Suppressor macrophage treated with lipopolysaccharide for 1 hour (primary cell): ENCODE data around the gene FEV.
"Not testable (repeated sequence)": the region's sequence is repeated elsewhere in the genome, so short reads cannot be mapped to it uniquely, and the experiment has no call there.

Experiments used
- DNase-seq, 3 donors: peaks; one replicate each; pipeline ENCODE4 v3.0.0-alpha.2; 2020 to 2022

Gene FEV

DNA sequence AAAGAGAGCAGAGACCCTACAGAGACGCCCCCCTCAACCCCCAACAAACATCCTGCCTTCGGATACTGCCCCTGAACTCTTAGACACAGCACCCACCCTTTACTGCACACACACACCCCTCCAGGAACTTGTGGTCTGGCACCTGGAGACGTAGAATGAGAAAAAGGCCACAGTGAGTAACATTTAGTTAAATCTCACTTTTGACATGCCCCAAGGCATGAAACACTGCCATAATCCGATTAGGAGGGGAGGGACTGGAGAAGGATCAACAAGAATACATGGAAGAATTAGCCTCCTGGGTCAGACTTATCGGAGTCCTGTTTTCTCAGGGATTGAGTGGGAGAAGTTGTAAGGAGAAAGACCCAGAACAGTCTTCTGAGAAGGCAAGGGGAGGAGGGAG lies 21.4 kb downstream of the FEV start:
- no peak for DNase-seq

GRCh38 chr2:218962859-218963492 lies 22.0 kb downstream of the FEV start:
- DNase-seq: peak; percentile 30 to 66 (median 49)

GRCh38 chr2:218961651-218962570 lies 23.1 kb downstream of the FEV start:
- DNase-seq: peak in 1 of 3 donors; percentile 39

DNA sequence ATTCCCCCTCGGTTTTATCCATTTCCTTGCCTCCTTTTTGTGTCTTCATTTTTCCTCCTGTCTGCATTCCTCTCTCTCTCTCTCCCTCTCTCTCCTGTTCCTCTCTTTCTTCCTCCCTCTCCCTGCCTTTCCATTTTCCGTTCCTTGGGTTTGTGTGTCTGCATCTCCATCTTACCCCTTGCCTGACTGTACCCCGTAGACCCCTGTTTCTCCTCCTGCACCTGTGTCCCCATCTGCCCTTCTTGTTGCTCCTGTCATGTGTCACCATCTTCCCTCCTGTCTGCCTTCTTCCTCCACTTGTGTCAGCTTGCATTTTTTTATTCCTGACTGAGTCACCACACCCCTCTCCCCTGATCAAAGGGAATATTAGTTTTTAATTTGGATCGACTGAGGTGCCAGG lies 23.8 kb downstream of the FEV start:
- DNase-seq: no peak

- no peak for DNase-seq
Measured at GRCh38 chr2:218960309-218961165, 24.4 kb downstream of the FEV start.

GRCh38 chr2:218959761-218960308 lies 25.1 kb downstream of the FEV start:
- DNase-seq: no peak

- peak; percentile 65 to 78 (median 68) for DNase-seq
Measured at GRCh38 chr2:218959141-218959731, 25.7 kb downstream of the FEV start, which contains the start of gene CDK5R2. TSS of gene CDK5R2 (plus strand) at chr2:218959666. CDS start at chr2:218959821, 155 bp downstream.

- no peak for DNase-seq
Measured at GRCh38 chr2:218958276-218958675, 26.7 kb downstream of the FEV start.

- DNase-seq: no peak
Measured at GRCh38 chr2:218957671-218958070, 27.3 kb downstream of the FEV start.

GRCh38 chr2:218956039-218956438 lies 28.9 kb downstream of the FEV start:
- DNase-seq: no peak

- DNase-seq: no peak
Measured at GRCh38 chr2:218954541-218955300, 30.3 kb downstream of the FEV start.

- DNase-seq: no peak
Measured at GRCh38 chr2:218953366-218953954, 31.5 kb downstream of the FEV start.

GRCh38 chr2:218952160-218952559 lies 32.8 kb downstream of the FEV start:
- DNase-seq: no peak

DNA sequence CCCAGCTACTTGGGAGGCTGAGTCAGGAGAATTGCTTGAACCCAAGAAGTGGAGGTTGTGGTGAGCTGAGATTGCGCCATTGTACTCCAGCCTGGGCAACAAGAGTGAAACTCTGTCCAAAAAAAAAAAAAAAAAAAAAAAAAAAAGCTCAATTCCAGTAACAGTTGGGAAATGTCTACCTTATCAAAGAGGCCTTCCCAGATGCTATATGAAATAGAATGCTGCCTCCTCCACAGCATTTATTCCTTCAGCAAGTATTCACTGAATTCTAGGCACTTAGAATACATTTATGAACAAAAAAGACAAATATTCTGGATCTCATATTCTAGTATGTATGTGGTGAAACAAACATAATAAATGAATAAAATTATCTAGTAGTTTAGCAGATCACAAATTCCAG lies 38.4 kb downstream of the FEV start:
- no peak for DNase-seq

- no peak for DNase-seq
Measured at GRCh38 chr2:218944759-218945404, 40.1 kb downstream of the FEV start.

GRCh38 chr2:218931751-218932150 lies 53.2 kb downstream of the FEV start:
- DNase-seq: not testable (repeated sequence)
